Body of pancreas (tissue), 4 donors: Measurements from ENCODE around the gene CARD11. TPM values are rescaled to one million over a fixed set of nuclear protein-coding genes. Genes with fewer than 3 reads are reported as not detected.
"Not testable (repeated sequence)": the region's sequence is repeated elsewhere in the genome, so short reads cannot be mapped to it uniquely, and the experiment has no call there.

ENCODE experiments used
- ATAC-seq: fragments of 150-250 bp; one replicate; pipeline ENCODE4 v1.9.1; 2016
- DNase-seq, 4 donors: peaks; one replicate each; pipeline ENCODE4 v3.0.0-alpha.2; 2019
- H3K27ac ChIP-seq, 4 donors: fragments of 200-600 bp; sonication (generic); 1 replicate in 3 of 4; 2 replicates in 1 of 4; pipeline versions ENCODE4 v1.5.1 to v1.6.1; 2016 to 2019; ENCODE audit warnings: mild to moderate bottlenecking in 1 of 4, mixed read lengths in 1 of 4, moderate library complexity in 1 of 4
- H3K27me3 ChIP-seq, 2 donors: fragments of 200-600 bp; sonication (generic); one replicate each; pipeline ENCODE4 v1.6.0; 2016; ENCODE audit warnings: mild to moderate bottlenecking in 1 of 2
- H3K36me3 ChIP-seq, 2 donors: fragments of 200-600 bp; sonication (generic); replicated peaks in 1 of 2; 2 replicates each; pipeline ENCODE4 v1.5.1; 2016; ENCODE audit warnings: low read depth in 2 of 2; ENCODE audit not compliant: insufficient read depth in 1 of 2
- H3K4me1 ChIP-seq: fragments of 200-600 bp; sonication (generic); one replicate; pipeline ENCODE4 v1.6.0; 2016
- H3K4me3 ChIP-seq, 2 donors: fragments of 200-600 bp; sonication (generic); 1 replicate in 1 of 2; 2 replicates in 1 of 2; pipeline ENCODE4 v1.5.1; 2016 to 2019
- H3K9me3 ChIP-seq, 3 donors: fragments of 200-600 bp; sonication (generic); 1 replicate in 2 of 3; 2 replicates in 1 of 3; pipeline ENCODE4 v1.5.1; 2016
- POLR2A ChIP-seq, 3 donors: fragments of 450-650 bp; IDR thresholded peaks; one replicate each; pipeline ENCODE4 v1.6.1; 2016; ENCODE audit warnings: antibody characterized with exemption in 3 of 3, mild to moderate bottlenecking in 2 of 3
- WGBS, 2 donors: methylation state at CpG; one replicate each; pipeline ENCODE4 v1.1.5; 2017; 5-methylcytosine and 5-hydroxymethylcytosine counted together
- intact Hi-C: fragments of 100-400 bp; cut with DNase I; formaldehyde crosslinking; loops from one replicate; pipeline ENCODE4 v1.15.1; 2023
- total RNA-seq, 2 donors: library from RNA; depleted of rRNA; stranded (reverse); fragments of >200 nt; gene quantifications; one replicate each; pipeline ENCODE4 v1.1.0, GENCODE V29; 2016
- TF ChIP-seq, protein P1 (sequence below), 7 experiments: fragments of 450-650 bp in 4 of 7; fragments of 200-600 bp in 3 of 7; sonication (generic) in 3 of 7; IDR thresholded peaks; one replicate each; pipeline ENCODE4 v1.5.1; 2016 to 2019; ENCODE audit warnings: antibody characterized with exemption in 7 of 7

Gene CARD11
- total RNA-seq, 2 donors from 2014 or later, result 2.0 to 3.4 TPM

- Histone ChIP-seq H3K27ac (no peak overlapping the region), H3K36me3 (no peaks in the 10 kb centered on the region), H3K27me3 (no peaks in the 10 kb centered on the region), H3K9me3 (no peaks in the 10 kb centered on the region), H3K4me3 (no peak overlapping the region), H3K4me1 (peaks cover 4% of the 10 kb centered on the region)
- ATAC-seq (no peak), DNase-seq (no peak)
- intact Hi-C loops, result no loop called here
- WGBS, 2 donors, result 70 to 76% methylated on average over 5 to 13 of the region's 19 CpGs
- TF ChIP-seq, protein P1, sequence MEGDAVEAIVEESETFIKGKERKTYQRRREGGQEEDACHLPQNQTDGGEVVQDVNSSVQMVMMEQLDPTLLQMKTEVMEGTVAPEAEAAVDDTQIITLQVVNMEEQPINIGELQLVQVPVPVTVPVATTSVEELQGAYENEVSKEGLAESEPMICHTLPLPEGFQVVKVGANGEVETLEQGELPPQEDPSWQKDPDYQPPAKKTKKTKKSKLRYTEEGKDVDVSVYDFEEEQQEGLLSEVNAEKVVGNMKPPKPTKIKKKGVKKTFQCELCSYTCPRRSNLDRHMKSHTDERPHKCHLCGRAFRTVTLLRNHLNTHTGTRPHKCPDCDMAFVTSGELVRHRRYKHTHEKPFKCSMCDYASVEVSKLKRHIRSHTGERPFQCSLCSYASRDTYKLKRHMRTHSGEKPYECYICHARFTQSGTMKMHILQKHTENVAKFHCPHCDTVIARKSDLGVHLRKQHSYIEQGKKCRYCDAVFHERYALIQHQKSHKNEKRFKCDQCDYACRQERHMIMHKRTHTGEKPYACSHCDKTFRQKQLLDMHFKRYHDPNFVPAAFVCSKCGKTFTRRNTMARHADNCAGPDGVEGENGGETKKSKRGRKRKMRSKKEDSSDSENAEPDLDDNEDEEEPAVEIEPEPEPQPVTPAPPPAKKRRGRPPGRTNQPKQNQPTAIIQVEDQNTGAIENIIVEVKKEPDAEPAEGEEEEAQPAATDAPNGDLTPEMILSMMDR (IDR thresholded peaks at IDR 0.05), result no peak
- TF ChIP-seq POLR2A (IDR thresholded peaks at IDR 0.05), result no peak
Measured at GRCh38 chr7:2922348-2922691, 121.3 kb downstream of the CARD11 start.

DNA sequence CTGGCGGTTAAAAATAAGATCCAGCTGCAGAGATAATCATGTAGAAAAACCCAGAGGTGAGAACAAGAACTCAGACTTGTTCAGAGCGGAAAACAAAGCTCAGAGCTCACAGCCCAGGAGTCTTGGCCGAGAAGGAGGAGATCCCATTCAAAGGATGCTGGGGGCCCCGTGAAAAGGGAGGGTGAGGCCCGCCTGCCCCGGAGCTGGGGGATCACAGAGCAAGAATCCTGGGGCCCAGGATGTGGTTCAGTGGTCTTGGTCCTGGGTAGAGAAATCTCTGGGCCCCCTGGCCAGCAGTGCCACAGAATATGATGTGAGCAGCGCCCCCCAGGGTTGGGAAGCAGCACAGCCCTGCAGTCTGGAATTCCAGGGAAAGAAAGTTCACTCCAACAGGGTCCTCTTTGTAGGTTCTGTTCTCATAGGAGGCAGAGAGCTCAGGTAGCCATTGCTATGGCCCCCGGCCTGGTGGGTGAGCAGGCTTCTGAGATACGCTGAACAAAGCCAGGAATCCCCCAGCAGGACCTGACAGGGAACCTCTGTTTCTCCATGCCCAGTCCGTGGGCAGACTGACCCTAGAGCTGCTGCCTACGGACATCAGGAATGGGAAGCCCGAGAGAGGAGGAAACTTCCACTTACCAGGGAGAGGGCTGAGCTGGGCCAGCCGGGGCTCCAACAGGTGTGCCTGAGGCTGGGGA lies 121.9 kb downstream of the CARD11 start:
- TF ChIP-seq, protein P1 (IDR thresholded peaks at IDR 0.05), result no peak
- no peak for TF ChIP-seq POLR2A (IDR thresholded peaks at IDR 0.05)
- no peaks in the 10 kb centered on the region for H3K36me3 ChIP-seq
- no peak for DNase-seq
- intact Hi-C loops, result no loop called here
- H3K4me3 ChIP-seq, result no peak overlapping the region
- H3K9me3 ChIP-seq, result no peaks in the 10 kb centered on the region
- H3K27ac ChIP-seq, result no peak overlapping the region
- H3K4me1 ChIP-seq, result peaks cover 4% of the 10 kb centered on the region
- H3K27me3 ChIP-seq, result no peaks in the 10 kb centered on the region
- WGBS, 2 donors, result 78 to 84% methylated on average over 9 to 12 of the region's 13 CpGs
- ATAC-seq, result no peak

GRCh38 chr7:2920956-2921652 lies 122.6 kb downstream of the CARD11 start:
- H3K9me3 ChIP-seq, result no peaks in the 10 kb centered on the region
- no peak for TF ChIP-seq POLR2A (IDR thresholded peaks at IDR 0.05)
- TF ChIP-seq, protein P1 (IDR thresholded peaks at IDR 0.05), result no peak
- H3K27me3 ChIP-seq, result no peaks in the 10 kb centered on the region
- H3K27ac ChIP-seq, result no peak overlapping the region
- H3K4me1 ChIP-seq, result peaks cover 4% of the 10 kb centered on the region
- ATAC-seq (peak; percentile 38), DNase-seq (peak in 3 of 4 donors; percentile 20 to 59 (median 31))
- no peaks in the 10 kb centered on the region for H3K36me3 ChIP-seq
- intact Hi-C loops, result no loop called here
- WGBS, 2 donors, result 35 to 42% methylated on average over 12 to 17 of the region's 17 CpGs
- no peak overlapping the region for H3K4me3 ChIP-seq

DNA sequence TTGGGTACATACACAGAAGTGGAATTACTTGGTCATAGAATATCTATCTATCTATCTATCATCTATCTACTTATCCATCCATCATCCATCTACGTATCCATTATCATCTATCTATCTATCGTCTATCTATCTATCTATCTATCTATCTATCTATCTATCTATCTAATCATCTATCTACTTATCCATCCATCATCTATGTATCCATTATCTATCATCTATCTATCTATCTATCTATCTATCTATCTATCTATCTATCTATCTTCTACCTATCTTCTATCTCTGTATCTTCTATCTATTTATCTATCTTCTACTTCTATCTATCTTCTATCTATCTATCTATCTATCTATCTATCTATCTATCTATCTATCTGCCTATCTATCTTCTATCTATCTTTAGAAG lies 123.2 kb downstream of the CARD11 start:
- H3K9me3 ChIP-seq, H3K36me3 ChIP-seq, DNase-seq, ATAC-seq, intact Hi-C loops, H3K27ac ChIP-seq, H3K4me1 ChIP-seq, H3K4me3 ChIP-seq, H3K27me3 ChIP-seq: not testable (repeated sequence)
- 48 to 56% methylated on average over 2 of the region's 2 CpGs for WGBS, 2 donors

DNA sequence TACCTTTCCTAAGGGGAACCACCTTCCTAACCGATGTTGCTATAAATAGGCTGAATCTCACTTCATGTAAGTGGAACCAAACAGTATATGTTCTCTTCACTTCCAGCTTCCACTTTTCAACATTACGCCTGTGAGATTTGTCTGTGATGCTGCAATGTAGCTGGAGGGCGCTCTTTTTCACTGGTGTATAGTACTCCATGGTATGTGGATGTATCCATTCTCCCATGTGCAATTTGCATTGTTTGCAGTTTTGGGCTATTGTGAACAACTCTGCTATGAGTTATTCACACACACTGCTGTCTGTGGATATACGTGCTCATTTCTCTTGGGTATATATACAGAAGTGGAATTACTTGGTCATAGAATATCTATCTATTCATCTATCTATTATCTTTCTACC lies 123.6 kb downstream of the CARD11 start:
- TF ChIP-seq, protein P1 (IDR thresholded peaks at IDR 0.05), result no peak
- TF ChIP-seq POLR2A (IDR thresholded peaks at IDR 0.05), result no peak
- Histone ChIP-seq H3K4me3 (no peak overlapping the region), H3K9me3 (no peaks in the 10 kb centered on the region), H3K27me3 (peaks cover 0 to 4% of the 10 kb centered on the region in 2 donors), H3K27ac (no peak overlapping the region), H3K4me1 (peaks cover 4% of the 10 kb centered on the region), H3K36me3 (no peaks in the 10 kb centered on the region)
- ATAC-seq (no peak), DNase-seq (no peak)
- 85 to 87% methylated on average over 4 of the region's 4 CpGs for WGBS, 2 donors
- intact Hi-C loops, result no loop called here
